ENCODE results near the gene DUS3L. TPM values are rescaled to one million over a fixed set of nuclear protein-coding genes. Genes with fewer than 3 reads are reported as not detected.

The DUS3L gene
- 39.0 TPM for total RNA-seq

GRCh38 chr19:5790559-5791520 lies at the start of gene DUS3L:
Gene DUS3L (minus strand): TSS chr19:5791163. CDS start chr19:5791141, 22 bp downstream.
- peak within 1 kb of the TSS; percentile 94 for H3K27ac ChIP-seq
- H3K4me1 ChIP-seq, result peaks cover 13% of the 10 kb centered on the region
- H3K9me3 ChIP-seq, result no peaks in the 10 kb centered on the region
- H3K27me3 ChIP-seq, result no peaks in the 10 kb centered on the region
- H3K4me3 ChIP-seq, result peak within 1 kb of the TSS; percentile 70 to 93
- peaks cover 0 to 41% of the 10 kb centered on the region in 2 donors for H3K36me3 ChIP-seq
- intact Hi-C loops (cut with DNase I), result no loop called here
- peak; percentile 91 to 95 for TF ChIP-seq POLR2AphosphoS5 (IDR thresholded peaks at IDR 0.05; ENCODE audit: insufficient read depth in 1 of 2, low read depth in 1 of 2)
- TF ChIP-seq POLR2A (IDR thresholded peaks at IDR 0.05), result no peak
- DNase-seq (ENCODE audit: extremely low spot score in 2 of 2), result peak; percentile 96 to 98

GRCh38 chr19:5839065-5840017 lies 48.4 kb upstream of the DUS3L start, which contains the start of gene FUT6:
Gene FUT6 (minus strand): TSS chr19:5839702. CDS start chr19:5832567, 7,135 bp downstream.
- TF ChIP-seq CTCF (IDR thresholded peaks at IDR 0.05), result no peak
- no peak for TF ChIP-seq POLR2AphosphoS5 (IDR thresholded peaks at IDR 0.05; ENCODE audit: insufficient read depth in 1 of 2, low read depth in 1 of 2)
- no peak for TF ChIP-seq POLR2A (IDR thresholded peaks at IDR 0.05)
- H3K4me1 ChIP-seq, result no peaks in the 10 kb centered on the region
- no peak within 1 kb of the TSS for H3K27ac ChIP-seq
- H3K27me3 ChIP-seq, result no peaks in the 10 kb centered on the region
- peak within 1 kb of the TSS in 1 of 2 donors; percentile 28 for H3K4me3 ChIP-seq
- no peaks in the 10 kb centered on the region for H3K36me3 ChIP-seq
- DNase-seq (ENCODE audit: extremely low spot score in 2 of 2), result no peak
- no peaks in the 10 kb centered on the region for H3K9me3 ChIP-seq
- intact Hi-C loops (cut with DNase I), result no loop called here

- Histone ChIP-seq H3K36me3 (no peaks in the 10 kb centered on the region), H3K27me3 (no peaks in the 10 kb centered on the region), H3K27ac (no peak overlapping the region), H3K4me1 (no peaks in the 10 kb centered on the region), H3K9me3 (no peaks in the 10 kb centered on the region), H3K4me3 (peak overlapping the region in 1 of 2 donors; percentile 28)
- DNase-seq (ENCODE audit: extremely low spot score in 2 of 2), result no peak
- intact Hi-C loops (cut with DNase I), result no loop called here
- TF ChIP-seq POLR2A (IDR thresholded peaks at IDR 0.05) (no peak), POLR2AphosphoS5 (IDR thresholded peaks at IDR 0.05; ENCODE audit: insufficient read depth in 1 of 2, low read depth in 1 of 2) (no peak), CTCF (IDR thresholded peaks at IDR 0.05) (no peak)
Observed at GRCh38 chr19:5838353-5839064, 47.5 kb upstream of the DUS3L start.

GRCh38 chr19:5837761-5838352 lies 46.9 kb upstream of the DUS3L start:
- Histone ChIP-seq H3K27me3 (no peaks in the 10 kb centered on the region), H3K36me3 (no peaks in the 10 kb centered on the region), H3K27ac (no peak overlapping the region), H3K4me3 (peak overlapping the region in 1 of 2 donors; percentile 28), H3K9me3 (no peaks in the 10 kb centered on the region), H3K4me1 (no peaks in the 10 kb centered on the region)
- intact Hi-C loops (cut with DNase I), result no loop called here
- DNase-seq (ENCODE audit: extremely low spot score in 2 of 2), result no peak
- TF ChIP-seq POLR2AphosphoS5 (IDR thresholded peaks at IDR 0.05; ENCODE audit: insufficient read depth in 1 of 2, low read depth in 1 of 2) (no peak), POLR2A (IDR thresholded peaks at IDR 0.05) (no peak), CTCF (IDR thresholded peaks at IDR 0.05) (no peak)
